ENCODE measurements around the gene THYN1.

DNA sequence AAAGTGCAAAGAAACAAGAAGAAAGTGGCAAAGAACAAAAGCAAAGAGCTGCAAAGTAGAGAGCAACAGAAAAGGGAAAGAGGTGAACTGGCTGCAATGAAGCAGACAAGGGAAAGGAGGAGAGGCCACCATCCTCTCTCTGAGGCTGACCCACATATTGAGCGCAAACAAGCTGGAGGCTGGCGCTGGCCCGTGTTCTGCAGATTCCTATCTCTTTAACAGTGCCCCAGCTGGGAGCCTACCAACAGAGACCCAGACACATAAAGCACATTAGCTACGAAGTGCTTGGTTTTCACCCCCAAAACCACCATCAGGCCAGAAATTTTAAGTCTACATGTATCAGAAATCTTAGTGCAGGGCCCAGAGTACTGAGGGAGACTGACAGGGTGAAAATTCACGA lies 47.0 kb downstream of the THYN1 start:
- TF ChIP-seq, protein P1, sequence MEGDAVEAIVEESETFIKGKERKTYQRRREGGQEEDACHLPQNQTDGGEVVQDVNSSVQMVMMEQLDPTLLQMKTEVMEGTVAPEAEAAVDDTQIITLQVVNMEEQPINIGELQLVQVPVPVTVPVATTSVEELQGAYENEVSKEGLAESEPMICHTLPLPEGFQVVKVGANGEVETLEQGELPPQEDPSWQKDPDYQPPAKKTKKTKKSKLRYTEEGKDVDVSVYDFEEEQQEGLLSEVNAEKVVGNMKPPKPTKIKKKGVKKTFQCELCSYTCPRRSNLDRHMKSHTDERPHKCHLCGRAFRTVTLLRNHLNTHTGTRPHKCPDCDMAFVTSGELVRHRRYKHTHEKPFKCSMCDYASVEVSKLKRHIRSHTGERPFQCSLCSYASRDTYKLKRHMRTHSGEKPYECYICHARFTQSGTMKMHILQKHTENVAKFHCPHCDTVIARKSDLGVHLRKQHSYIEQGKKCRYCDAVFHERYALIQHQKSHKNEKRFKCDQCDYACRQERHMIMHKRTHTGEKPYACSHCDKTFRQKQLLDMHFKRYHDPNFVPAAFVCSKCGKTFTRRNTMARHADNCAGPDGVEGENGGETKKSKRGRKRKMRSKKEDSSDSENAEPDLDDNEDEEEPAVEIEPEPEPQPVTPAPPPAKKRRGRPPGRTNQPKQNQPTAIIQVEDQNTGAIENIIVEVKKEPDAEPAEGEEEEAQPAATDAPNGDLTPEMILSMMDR (conservative IDR thresholded peaks at IDR 0.05; ENCODE audit: low read depth, low read length) = no peak
- TF ChIP-seq EZH2phosphoT487 (IDR thresholded peaks at IDR 0.05; ENCODE audit: borderline replicate concordance, low read length) (no peak), EZH2 (IDR thresholded peaks at IDR 0.05; ENCODE audit: low read length, unreplicated experiment) (no peak)

All from PC-3 (cell line).